Brain (organoid and tissue), 1 donor: ENCODE results near the gene TELO2. TPM values are rescaled to one million over a fixed set of nuclear protein-coding genes. Genes with fewer than 3 reads are reported as not detected.

Source experiments
- polyA plus RNA-seq: library from polyadenylated mRNA; stranded (reverse); fragments of 350-450 nt; fragmentation: Illumina TruSeq; extraction: RNeasy Lipid Tissue Mini Kit (QIAGEN cat#74804); gene quantifications from one replicate; pipeline ENCODE4 v1.2.3, GENCODE V29; 2015; ENCODE audit warnings: low read depth, low replicate concordance; ENCODE audit not compliant: insufficient read depth

Gene TELO2
- polyA plus RNA-seq, 1 donor from 2014 or later: 34.8 TPM

Other genes with a start within 250 kb of the TELO2 start
- not detected for gene TPSD1, start 237.3 kb upstream of the TELO2 start, polyA plus RNA-seq
- 240 TPM for gene UBE2I, start 183.7 kb upstream of the TELO2 start, polyA plus RNA-seq
- gene BAIAP3, start 159.7 kb upstream of the TELO2 start, polyA plus RNA-seq: 42.8 TPM
- gene TSR3, start 141.5 kb upstream of the TELO2 start, polyA plus RNA-seq: 81.3 TPM
- 82.2 TPM for gene GNPTG, start 141.4 kb upstream of the TELO2 start, polyA plus RNA-seq
- gene UNKL, start 78.7 kb upstream of the TELO2 start, polyA plus RNA-seq: 13.3 TPM
- gene UQCC4, start 72.6 kb upstream of the TELO2 start, polyA plus RNA-seq: 21.4 TPM
- 13.1 TPM for gene PERCC1, start 62.3 kb upstream of the TELO2 start, polyA plus RNA-seq
- gene CCDC154, start 48.8 kb upstream of the TELO2 start, polyA plus RNA-seq: 4.8 TPM
- gene CLCN7, start 18.3 kb upstream of the TELO2 start, polyA plus RNA-seq: 52.8 TPM
- gene PTX4, start 4.4 kb upstream of the TELO2 start, polyA plus RNA-seq: not detected
- 11.1 TPM for gene TMEM204, start 40.3 kb downstream of the TELO2 start, polyA plus RNA-seq
- gene IFT140, start 118.7 kb downstream of the TELO2 start, polyA plus RNA-seq: 33.8 TPM
- 12.8 TPM for gene CRAMP1, start 119.0 kb downstream of the TELO2 start, polyA plus RNA-seq
- 162 TPM for gene JPT2, start 184.9 kb downstream of the TELO2 start, polyA plus RNA-seq
- 83.0 TPM for gene MAPK8IP3, start 212.8 kb downstream of the TELO2 start, polyA plus RNA-seq